H1 (cell line): ENCODE data around the gene PFDN6.

ENCODE experiments used
- ASH2L ChIP-seq: fragments of 200-600, 300-600 bp; sonication (generic); IDR thresholded peaks from one replicate; pipeline ENCODE4 v1.7.1; 2017; ENCODE audit warnings: low read length
- ATF2 ChIP-seq: IDR thresholded peaks from 2 replicates; pipeline ENCODE4 v1.6.1; 2012; ENCODE audit warnings: low read length, inconsistent platforms
- CEBPB ChIP-seq: IDR thresholded peaks from 2 replicates; pipeline ENCODE4 v1.6.1; 2012; ENCODE audit warnings: low read depth, low read length
- CHD2 ChIP-seq: IDR thresholded peaks from 2 replicates; pipeline ENCODE4 v1.6.1; 2012; ENCODE audit warnings: low read length, improper control_type of control experiment
- EP300 ChIP-seq, 2 experiments: IDR thresholded peaks; 1 replicate in 1 of 2; 2 replicates in 1 of 2; pipeline ENCODE4 v1.6.1; 2011 to 2012; ENCODE audit warnings: low read depth in 2 of 2, low read length in 2 of 2, mild to moderate bottlenecking in 2 of 2, borderline replicate concordance in 1 of 2, inconsistent platforms in 1 of 2, moderate library complexity in 1 of 2
- EZH2 ChIP-seq: fragments of 200-600 bp; sonication (generic); IDR thresholded peaks from 2 replicates; pipeline ENCODE4 v1.7.1; 2012; ENCODE audit warnings: low read depth, mild to moderate bottlenecking, moderate library complexity, low read length, inconsistent platforms; ENCODE audit not compliant: severe bottlenecking
- PHF8 ChIP-seq: fragments of 200-600 bp; sonication (generic); conservative IDR thresholded peaks from 2 replicates; pipeline ENCODE4 v1.7.1; 2012; ENCODE audit warnings: low read depth, mild to moderate bottlenecking, inconsistent platforms, low read length, moderate library complexity
- POLR2A ChIP-seq, 2 experiments: IDR thresholded peaks; 1 replicate in 1 of 2; 2 replicates in 1 of 2; pipeline ENCODE4 v1.6.1; 2011; ENCODE audit warnings: low read depth in 2 of 2, low read length in 2 of 2, mild to moderate bottlenecking in 2 of 2; ENCODE audit errors: control extremely low read depth in 1 of 2
- POLR2AphosphoS5 ChIP-seq: IDR thresholded peaks from 2 replicates; pipeline ENCODE4 v1.6.1; 2011; ENCODE audit warnings: low read depth, low read length
- RNF2 ChIP-seq: fragments of 200-900, 300-1000 bp; sonication (generic); IDR thresholded peaks from 2 replicates; pipeline ENCODE4 v1.7.1; 2016; ENCODE audit warnings: borderline replicate concordance, low read depth, mild to moderate bottlenecking, antibody characterized with exemption, low read length; ENCODE audit not compliant: poor library complexity, severe bottlenecking; ENCODE audit errors: missing control alignments
- RXRA ChIP-seq: IDR thresholded peaks from 2 replicates; pipeline ENCODE4 v1.6.1; 2011; ENCODE audit warnings: low read depth, mild to moderate bottlenecking, low read length, moderate library complexity; ENCODE audit not compliant: insufficient read depth
- SIN3A ChIP-seq, 2 experiments: IDR thresholded peaks in 1 of 2; conservative IDR thresholded peaks in 1 of 2; 2 replicates each; pipeline ENCODE4 v1.6.1; 2011 to 2012; ENCODE audit warnings: low read length in 2 of 2, improper control_type of control experiment in 1 of 2, low read depth in 1 of 2, mild to moderate bottlenecking in 1 of 2
- TF ChIP-seq, protein P1 (sequence below), 3 experiments: IDR thresholded peaks; 1 replicate in 2 of 3; 2 replicates in 1 of 3; pipeline versions ENCODE4 v1.5.1 to v1.6.1; 2011; ENCODE audit warnings: low read length in 3 of 3, mild to moderate bottlenecking in 3 of 3, inconsistent platforms in 2 of 3, low read depth in 1 of 3, moderate library complexity in 1 of 3; ENCODE audit not compliant: insufficient read depth in 1 of 3; ENCODE audit errors: control extremely low read depth in 1 of 3
- TF ChIP-seq, protein P2 (sequence below): IDR thresholded peaks from 2 replicates; pipeline ENCODE4 v1.6.1; 2011; ENCODE audit warnings: low read length, improper control_type of control experiment

GRCh38 chr6:33273924-33274902, 15.2 kb upstream of the PFDN6 start:
- TF ChIP-seq PHF8 (no peak), SIN3A (conservative IDR thresholded peaks at IDR 0.05 in 1 of 2, IDR thresholded peaks at IDR 0.05 in 1 of 2; ENCODE audit: low read depth in 1 of 2, low read length in 2 of 2) (no peak), CHD2 (no peak), ASH2L (no peak), CEBPB (no peak), RXRA (no peak), POLR2A (IDR thresholded peaks at IDR 0.05; ENCODE audit: control extremely low read depth in 1 of 2, low read depth in 2 of 2, low read length in 2 of 2) (peak in 1 of 2 experiments; percentile 50; a peak in 2 of 3 replicates), RNF2 (no peak), POLR2AphosphoS5 (peak; percentile 85), ATF2 (no peak), EP300 (IDR thresholded peaks at IDR 0.05; ENCODE audit: borderline replicate concordance in 1 of 2, low read depth in 2 of 2, low read length in 2 of 2) (no peak), EZH2 (no peak)
- TF ChIP-seq, protein P1, sequence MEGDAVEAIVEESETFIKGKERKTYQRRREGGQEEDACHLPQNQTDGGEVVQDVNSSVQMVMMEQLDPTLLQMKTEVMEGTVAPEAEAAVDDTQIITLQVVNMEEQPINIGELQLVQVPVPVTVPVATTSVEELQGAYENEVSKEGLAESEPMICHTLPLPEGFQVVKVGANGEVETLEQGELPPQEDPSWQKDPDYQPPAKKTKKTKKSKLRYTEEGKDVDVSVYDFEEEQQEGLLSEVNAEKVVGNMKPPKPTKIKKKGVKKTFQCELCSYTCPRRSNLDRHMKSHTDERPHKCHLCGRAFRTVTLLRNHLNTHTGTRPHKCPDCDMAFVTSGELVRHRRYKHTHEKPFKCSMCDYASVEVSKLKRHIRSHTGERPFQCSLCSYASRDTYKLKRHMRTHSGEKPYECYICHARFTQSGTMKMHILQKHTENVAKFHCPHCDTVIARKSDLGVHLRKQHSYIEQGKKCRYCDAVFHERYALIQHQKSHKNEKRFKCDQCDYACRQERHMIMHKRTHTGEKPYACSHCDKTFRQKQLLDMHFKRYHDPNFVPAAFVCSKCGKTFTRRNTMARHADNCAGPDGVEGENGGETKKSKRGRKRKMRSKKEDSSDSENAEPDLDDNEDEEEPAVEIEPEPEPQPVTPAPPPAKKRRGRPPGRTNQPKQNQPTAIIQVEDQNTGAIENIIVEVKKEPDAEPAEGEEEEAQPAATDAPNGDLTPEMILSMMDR (IDR thresholded peaks at IDR 0.05; ENCODE audit: control extremely low read depth in 1 of 3, insufficient read depth in 1 of 3, low read depth in 1 of 3, low read length in 3 of 3) = no peak
- TF ChIP-seq, protein P2, sequence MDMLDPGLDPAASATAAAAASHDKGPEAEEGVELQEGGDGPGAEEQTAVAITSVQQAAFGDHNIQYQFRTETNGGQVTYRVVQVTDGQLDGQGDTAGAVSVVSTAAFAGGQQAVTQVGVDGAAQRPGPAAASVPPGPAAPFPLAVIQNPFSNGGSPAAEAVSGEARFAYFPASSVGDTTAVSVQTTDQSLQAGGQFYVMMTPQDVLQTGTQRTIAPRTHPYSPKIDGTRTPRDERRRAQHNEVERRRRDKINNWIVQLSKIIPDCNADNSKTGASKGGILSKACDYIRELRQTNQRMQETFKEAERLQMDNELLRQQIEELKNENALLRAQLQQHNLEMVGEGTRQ = no peak
